Hepatocyte (in vitro differentiated cells): Measurements from ENCODE around the gene HSP90AA1.

Experiments used
- CTCF ChIP-seq: fragments of 200-600 bp; sonication (generic); IDR thresholded peaks from 2 replicates; pipeline ENCODE4 v1.5.1; 2016; ENCODE audit warnings: antibody characterized with exemption, mild to moderate bottlenecking; ENCODE audit not compliant: poor library complexity
- EZH2 ChIP-seq: fragments of 200-600 bp; sonication (generic); IDR thresholded peaks from 2 replicates; pipeline ENCODE4 v1.6.1; 2016; ENCODE audit warnings: antibody characterized with exemption, mild to moderate bottlenecking, borderline replicate concordance

DNA sequence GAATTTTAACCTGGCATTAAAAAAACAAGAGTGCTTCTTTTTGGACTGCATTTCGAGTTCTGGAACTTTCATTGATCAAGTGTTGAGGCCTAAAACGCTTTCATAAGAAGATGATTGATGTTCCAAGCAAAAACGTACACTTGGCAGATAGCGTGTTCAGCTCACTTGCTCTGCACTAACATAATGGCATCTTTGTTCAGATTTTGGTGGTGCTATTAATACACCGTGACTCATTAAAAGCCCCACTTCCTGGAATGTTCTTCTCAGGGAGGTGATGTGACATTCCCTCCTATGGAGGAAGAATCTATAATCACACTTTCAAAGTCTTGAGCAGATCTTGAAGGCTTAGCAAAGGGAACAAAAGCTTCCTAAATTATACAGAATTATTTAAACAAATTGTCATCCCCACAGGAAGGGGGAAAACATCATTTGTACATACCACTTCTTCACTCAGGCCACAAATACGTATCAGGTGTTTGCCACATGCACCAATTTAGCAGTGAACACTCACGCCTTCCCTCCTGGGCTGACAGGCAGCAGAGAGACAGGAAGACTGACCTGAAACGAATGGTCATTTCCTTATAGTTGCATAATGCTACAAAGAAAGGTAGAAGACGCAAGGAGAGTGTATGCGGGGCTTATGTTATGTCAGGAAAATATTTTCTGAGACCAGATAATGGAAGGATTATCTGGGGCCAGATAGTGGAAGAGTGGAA, 15.4 kb downstream of the HSP90AA1 start:
- TF ChIP-seq CTCF, result no peak
- TF ChIP-seq EZH2, result no peak
